ENCODE measurements around the gene ARAP1. TPM values are rescaled to one million over a fixed set of nuclear protein-coding genes. Genes with fewer than 3 reads are reported as not detected.

Gene ARAP1
- total RNA-seq, 4 donors from 2014 or later: 53.8 to 126 (median 88.8) TPM

DNA sequence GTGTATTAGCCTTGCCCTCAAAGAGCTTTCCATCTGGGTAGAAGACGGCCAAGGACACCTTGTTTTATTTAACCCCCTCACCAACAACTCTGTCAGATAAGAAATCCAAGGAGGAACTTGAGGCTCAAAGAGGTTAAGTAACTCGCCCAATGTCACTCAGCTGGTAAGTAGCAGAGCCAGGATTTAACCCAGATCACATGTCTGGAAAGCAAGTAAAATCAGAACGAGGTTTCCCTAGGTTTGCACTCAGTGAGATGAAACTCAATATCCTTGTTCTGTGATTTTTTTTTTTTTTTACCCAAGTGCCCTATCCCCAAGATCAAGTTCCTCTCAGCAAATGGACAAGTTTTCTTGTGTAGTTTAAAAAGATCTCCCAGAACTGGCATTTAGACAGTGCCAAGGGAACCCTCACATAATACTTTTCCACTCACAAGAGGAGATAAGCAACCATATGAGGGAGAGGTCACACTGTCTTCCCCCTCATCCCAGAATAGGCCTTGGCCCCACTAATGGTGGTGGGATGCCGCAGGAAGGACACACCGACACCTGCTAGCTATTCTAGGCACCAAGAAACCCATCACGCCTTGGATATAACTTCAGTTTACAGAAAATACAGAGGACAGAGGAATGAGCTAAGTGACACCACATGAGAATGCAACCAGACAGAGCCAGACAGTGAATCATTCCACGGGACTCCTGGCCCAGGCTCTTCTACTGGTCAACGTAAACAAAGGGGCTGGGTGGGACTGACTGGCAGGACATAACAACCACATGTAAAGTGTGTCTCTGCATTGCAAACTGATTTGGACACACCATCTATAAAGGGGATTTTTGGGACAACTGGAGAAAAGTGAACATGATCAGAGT is 8.6 kb upstream of the ARAP1 start:
- Histone ChIP-seq H3K27ac (no peak overlapping the region), H3K36me3 (peaks cover 31% of the 10 kb centered on the region), H3K4me1 (no peaks in the 10 kb centered on the region), H3K27me3 (no peaks in the 10 kb centered on the region), H3K4me3 (no peak overlapping the region), H3K9me3 (no peaks in the 10 kb centered on the region)
- 75% methylated on average over 8 of the region's 8 CpGs for WGBS
- no peak for DNase-seq (ENCODE audit: low spot score in 2 of 2)
- TF ChIP-seq POLR2AphosphoS5 (IDR thresholded peaks at IDR 0.05) (no peak), EP300 (IDR thresholded peaks at IDR 0.05) (no peak), POLR2A (IDR thresholded peaks at IDR 0.05) (no peak)
- TF ChIP-seq, protein P1, sequence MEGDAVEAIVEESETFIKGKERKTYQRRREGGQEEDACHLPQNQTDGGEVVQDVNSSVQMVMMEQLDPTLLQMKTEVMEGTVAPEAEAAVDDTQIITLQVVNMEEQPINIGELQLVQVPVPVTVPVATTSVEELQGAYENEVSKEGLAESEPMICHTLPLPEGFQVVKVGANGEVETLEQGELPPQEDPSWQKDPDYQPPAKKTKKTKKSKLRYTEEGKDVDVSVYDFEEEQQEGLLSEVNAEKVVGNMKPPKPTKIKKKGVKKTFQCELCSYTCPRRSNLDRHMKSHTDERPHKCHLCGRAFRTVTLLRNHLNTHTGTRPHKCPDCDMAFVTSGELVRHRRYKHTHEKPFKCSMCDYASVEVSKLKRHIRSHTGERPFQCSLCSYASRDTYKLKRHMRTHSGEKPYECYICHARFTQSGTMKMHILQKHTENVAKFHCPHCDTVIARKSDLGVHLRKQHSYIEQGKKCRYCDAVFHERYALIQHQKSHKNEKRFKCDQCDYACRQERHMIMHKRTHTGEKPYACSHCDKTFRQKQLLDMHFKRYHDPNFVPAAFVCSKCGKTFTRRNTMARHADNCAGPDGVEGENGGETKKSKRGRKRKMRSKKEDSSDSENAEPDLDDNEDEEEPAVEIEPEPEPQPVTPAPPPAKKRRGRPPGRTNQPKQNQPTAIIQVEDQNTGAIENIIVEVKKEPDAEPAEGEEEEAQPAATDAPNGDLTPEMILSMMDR (IDR thresholded peaks at IDR 0.05): no peak

DNA sequence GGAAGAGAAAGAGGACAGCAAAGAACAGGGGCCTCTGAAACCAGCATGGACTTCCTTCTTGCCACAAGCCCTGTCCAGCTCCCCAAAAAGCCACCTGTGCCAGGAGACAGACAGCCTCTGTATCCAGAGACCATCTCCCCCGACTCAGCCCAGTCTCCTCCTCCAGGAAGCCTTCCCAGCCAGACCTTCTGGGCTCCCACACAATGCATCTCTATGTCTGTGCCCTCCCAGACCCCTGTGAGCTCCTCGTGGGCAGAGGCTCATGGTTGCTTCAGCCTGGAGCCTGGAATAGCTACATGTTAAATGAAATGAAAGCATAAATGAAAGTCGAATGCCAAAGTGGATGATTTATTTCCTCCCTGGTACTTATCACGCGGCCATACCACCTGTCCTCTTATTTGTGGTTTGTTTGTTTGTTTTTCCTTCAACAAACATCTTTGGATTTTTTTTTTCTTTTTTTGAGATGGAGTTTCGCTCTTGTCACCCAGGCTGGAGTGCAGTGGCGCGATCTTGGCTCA is 7.3 kb upstream of the ARAP1 start:
- no peak for DNase-seq (ENCODE audit: low spot score in 2 of 2)
- no peaks in the 10 kb centered on the region for H3K4me1 ChIP-seq
- H3K27me3 ChIP-seq: no peaks in the 10 kb centered on the region
- no peak overlapping the region for H3K4me3 ChIP-seq
- no peaks in the 10 kb centered on the region for H3K9me3 ChIP-seq
- TF ChIP-seq, protein P1 (IDR thresholded peaks at IDR 0.05): no peak
- TF ChIP-seq POLR2A (IDR thresholded peaks at IDR 0.05): no peak
- TF ChIP-seq POLR2AphosphoS5 (IDR thresholded peaks at IDR 0.05): no peak
- TF ChIP-seq EP300 (IDR thresholded peaks at IDR 0.05): no peak
- WGBS: 79% methylated on average over 8 of the region's 8 CpGs
- no peak overlapping the region for H3K27ac ChIP-seq
- peaks cover 36% of the 10 kb centered on the region for H3K36me3 ChIP-seq

DNA sequence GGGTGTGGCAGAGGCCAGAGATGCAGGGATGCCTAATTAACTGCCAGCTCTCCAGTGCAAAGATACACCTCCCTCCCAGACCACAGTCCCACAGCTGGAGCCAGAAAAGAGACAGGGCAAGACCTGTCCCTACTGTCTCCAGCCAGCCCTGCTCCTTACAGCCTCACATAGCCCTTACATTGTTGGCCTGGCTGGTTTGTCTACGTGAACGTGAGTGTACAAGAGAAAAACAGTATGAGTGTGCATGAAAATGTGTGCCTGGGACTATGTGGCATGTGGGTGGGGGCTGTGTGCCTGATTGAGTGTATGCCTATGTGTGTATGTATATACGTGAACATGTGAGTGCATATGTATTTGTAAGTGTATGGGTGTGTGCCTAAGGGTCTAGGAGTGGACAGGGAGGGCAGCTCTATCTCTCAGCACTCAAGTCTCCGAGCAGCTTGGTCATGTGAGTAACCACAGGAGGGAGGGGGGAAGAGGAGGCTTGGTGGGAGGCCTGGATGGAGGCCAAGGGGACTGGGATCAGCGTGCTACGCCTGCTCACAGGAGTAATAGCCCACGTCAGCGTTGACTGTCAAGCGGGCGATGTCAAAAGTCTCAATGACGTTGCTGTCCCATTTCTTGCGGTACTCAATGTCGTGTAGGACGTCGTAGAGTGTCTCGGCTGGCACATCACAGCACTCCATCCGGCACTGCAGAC is 6.6 kb upstream of the ARAP1 start:
- no peak for TF ChIP-seq POLR2A (IDR thresholded peaks at IDR 0.05)
- TF ChIP-seq, protein P1 (IDR thresholded peaks at IDR 0.05): no peak
- TF ChIP-seq EP300 (IDR thresholded peaks at IDR 0.05): no peak
- no peak for TF ChIP-seq POLR2AphosphoS5 (IDR thresholded peaks at IDR 0.05)
- Histone ChIP-seq H3K4me1 (no peaks in the 10 kb centered on the region), H3K4me3 (no peak overlapping the region), H3K36me3 (peaks cover 43% of the 10 kb centered on the region), H3K9me3 (no peaks in the 10 kb centered on the region), H3K27me3 (no peaks in the 10 kb centered on the region), H3K27ac (no peak overlapping the region)
- no peak for DNase-seq (ENCODE audit: low spot score in 2 of 2)
- 68% methylated on average over 17 of the region's 17 CpGs for WGBS

DNA sequence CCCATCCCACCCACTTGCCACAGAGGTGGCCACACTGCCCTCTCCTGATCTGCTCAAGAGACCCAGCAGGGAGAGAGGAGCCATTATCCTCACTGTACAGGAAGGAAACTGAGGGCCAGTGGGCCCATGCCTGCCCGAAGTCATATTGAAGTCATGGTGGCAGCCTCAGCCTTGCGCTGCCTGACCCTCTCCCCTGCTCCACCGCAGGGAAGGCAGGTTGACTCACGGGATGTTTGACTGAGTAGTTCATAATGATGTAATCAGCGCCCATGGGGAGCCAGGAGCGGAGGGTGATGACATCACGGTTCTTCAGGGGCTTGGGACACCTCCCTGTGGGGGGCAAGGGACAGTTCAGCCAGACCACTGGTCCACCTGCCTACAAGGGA is 6.1 kb upstream of the ARAP1 start:
- Histone ChIP-seq H3K27ac (no peak overlapping the region), H3K4me3 (no peak overlapping the region), H3K27me3 (no peaks in the 10 kb centered on the region), H3K9me3 (no peaks in the 10 kb centered on the region), H3K36me3 (peaks cover 43% of the 10 kb centered on the region), H3K4me1 (peaks cover 5% of the 10 kb centered on the region)
- TF ChIP-seq, protein P1 (IDR thresholded peaks at IDR 0.05): no peak
- TF ChIP-seq EP300 (IDR thresholded peaks at IDR 0.05) (no peak), POLR2AphosphoS5 (IDR thresholded peaks at IDR 0.05) (no peak), POLR2A (IDR thresholded peaks at IDR 0.05) (no peak)
- 100% methylated on average over 3 of the region's 7 CpGs for WGBS
- no peak for DNase-seq (ENCODE audit: low spot score in 2 of 2)

Data from suprapubic skin (tissue), 4 donors.